ENCODE results near the gene VASH2. TPM values are rescaled to one million over a fixed set of nuclear protein-coding genes. Genes with fewer than 3 reads are reported as not detected.
"Not testable (repeated sequence)": the region's sequence is repeated elsewhere in the genome, so short reads cannot be mapped to it uniquely, and the experiment has no call there.

Gene VASH2
- polyA plus RNA-seq, 1 experiment, result 0.12 TPM

DNA sequence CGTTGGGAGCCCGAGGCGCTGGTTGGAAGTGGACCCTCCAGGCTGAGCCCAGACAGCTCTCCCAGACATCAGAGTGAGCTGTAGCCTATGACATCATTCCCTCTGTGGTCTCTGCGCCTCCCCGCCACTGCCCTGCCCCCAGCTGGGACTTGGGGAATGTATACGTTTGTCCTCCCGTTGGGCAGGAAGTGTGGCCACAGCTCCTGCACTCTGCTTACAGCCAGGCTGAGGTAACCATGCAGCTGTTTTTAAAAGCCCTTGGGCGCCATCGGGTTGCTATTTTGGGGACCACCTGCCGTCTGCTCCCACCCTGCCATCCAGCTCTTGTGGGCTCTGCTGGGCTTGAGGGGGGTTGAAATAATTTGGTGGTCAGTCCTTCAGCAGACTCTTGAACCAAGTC lies 7.8 kb downstream of the VASH2 start:
- ChIA-PET POLR2A (no interaction called here), CTCF (interaction anchor here (1.9 kb wide), 1 partner anchor 10 kb away, joined by 10 read pairs; no protein-coding TSS in a partner anchor)
- Histone ChIP-seq H3K36me3 (ENCODE audit: control insufficient read depth, insufficient read depth, low read length) (no peaks in the 10 kb centered on the region), H3K4me3 (ENCODE audit: low read depth, low read length) (no peak overlapping the region), H3K27me3 (ENCODE audit: control insufficient read depth, insufficient read depth, low read length) (peaks cover 3% of the 10 kb centered on the region; the same call in 1 of the 2 replicates)
- DNase-seq (ENCODE audit: low read depth), result no peak
- TF ChIP-seq, protein P1, sequence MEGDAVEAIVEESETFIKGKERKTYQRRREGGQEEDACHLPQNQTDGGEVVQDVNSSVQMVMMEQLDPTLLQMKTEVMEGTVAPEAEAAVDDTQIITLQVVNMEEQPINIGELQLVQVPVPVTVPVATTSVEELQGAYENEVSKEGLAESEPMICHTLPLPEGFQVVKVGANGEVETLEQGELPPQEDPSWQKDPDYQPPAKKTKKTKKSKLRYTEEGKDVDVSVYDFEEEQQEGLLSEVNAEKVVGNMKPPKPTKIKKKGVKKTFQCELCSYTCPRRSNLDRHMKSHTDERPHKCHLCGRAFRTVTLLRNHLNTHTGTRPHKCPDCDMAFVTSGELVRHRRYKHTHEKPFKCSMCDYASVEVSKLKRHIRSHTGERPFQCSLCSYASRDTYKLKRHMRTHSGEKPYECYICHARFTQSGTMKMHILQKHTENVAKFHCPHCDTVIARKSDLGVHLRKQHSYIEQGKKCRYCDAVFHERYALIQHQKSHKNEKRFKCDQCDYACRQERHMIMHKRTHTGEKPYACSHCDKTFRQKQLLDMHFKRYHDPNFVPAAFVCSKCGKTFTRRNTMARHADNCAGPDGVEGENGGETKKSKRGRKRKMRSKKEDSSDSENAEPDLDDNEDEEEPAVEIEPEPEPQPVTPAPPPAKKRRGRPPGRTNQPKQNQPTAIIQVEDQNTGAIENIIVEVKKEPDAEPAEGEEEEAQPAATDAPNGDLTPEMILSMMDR (IDR thresholded peaks at IDR 0.05; ENCODE audit: insufficient read depth, low read depth, low read length), result no peak

DNA sequence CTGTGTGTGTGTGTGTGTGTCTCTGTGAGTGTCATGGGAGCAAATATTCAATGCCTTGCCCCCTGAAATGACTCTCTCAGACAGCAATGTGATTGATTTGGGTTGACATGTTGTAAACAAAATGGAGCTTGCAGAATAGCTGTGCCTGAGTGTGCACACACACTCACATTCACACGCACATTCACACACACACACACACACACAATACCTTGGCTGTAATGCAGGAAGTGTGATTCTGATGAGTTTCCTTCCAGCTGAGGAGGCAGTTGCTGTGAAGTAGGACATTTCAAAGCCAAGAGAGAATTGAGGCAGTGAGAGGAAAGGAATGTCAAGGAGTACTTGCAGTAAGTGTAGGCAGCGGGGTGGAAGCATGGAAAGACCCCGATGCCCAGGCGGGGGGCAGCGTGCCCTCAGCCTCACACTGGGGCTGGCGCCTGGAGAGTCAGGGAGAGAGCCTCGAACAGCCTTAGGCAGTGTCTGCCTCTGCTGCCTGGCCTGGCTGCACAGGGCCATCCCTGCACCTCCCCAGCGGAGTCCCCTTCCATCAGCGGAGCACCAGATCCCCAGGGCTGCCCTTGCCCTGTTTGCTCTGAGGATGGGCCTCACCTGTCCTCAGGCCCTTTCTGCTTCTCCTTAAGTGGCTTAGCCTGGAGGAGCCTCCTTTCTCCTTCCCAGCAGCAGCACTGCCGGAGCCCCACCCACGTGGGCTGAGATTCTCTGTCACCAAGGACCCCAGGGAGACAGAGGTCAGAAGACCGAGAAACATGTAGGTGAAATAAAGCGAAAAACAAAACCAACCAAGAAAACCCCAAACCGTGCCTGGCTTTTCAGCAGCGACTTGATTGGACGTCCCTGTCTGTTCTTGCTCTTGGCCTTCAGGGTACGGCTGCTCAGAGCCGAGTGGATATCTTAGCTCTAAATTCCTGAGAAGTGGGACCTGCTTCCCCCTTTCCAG lies 9.2 kb downstream of the VASH2 start:
- ChIA-PET CTCF (no interaction called here), POLR2A (no interaction called here)
- TF ChIP-seq, protein P1 (IDR thresholded peaks at IDR 0.05; ENCODE audit: insufficient read depth, low read depth, low read length), result no peak

DNA sequence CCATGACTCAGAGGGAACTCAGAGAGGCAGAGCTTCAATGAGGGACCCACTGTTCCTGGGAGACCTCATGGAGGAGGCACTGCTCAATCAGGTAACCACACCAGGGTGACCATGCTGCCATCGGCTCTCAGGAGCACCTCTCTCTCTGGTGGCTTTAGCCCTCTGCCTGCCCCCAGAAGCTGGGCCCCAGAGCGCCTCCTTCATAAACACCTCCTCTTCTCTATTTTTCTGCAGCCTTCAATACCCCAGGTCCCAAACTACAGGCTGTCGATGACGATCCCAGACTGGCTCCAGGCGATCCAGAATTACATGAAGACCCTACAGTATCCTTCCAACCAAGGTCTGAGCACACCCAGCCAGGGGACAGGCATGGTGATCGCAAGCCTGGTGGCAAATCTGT lies 10.6 kb downstream of the VASH2 start:
- ChIA-PET CTCF (no interaction called here), POLR2A (no interaction called here)
- TF ChIP-seq, protein P1 (IDR thresholded peaks at IDR 0.05; ENCODE audit: insufficient read depth, low read depth, low read length), result no peak
- Histone ChIP-seq H3K36me3 (ENCODE audit: control insufficient read depth, insufficient read depth, low read length) (no peaks in the 10 kb centered on the region), H3K4me3 (ENCODE audit: low read depth, low read length) (no peak overlapping the region), H3K27me3 (ENCODE audit: control insufficient read depth, insufficient read depth, low read length) (peaks cover 6% of the 10 kb centered on the region)
- DNase-seq (ENCODE audit: low read depth), result no peak

More for the DNA sequence above, 9.2 kb downstream of the VASH2 start:
- Histone ChIP-seq H3K4me3 (ENCODE audit: low read depth, low read length) (no peak overlapping the region), H3K27me3 (ENCODE audit: control insufficient read depth, insufficient read depth, low read length) (peaks cover 5% of the 10 kb centered on the region; the same call in 1 of the 2 replicates), H3K36me3 (ENCODE audit: control insufficient read depth, insufficient read depth, low read length) (no peaks in the 10 kb centered on the region)
- DNase-seq (ENCODE audit: low read depth), result no peak

DNA sequence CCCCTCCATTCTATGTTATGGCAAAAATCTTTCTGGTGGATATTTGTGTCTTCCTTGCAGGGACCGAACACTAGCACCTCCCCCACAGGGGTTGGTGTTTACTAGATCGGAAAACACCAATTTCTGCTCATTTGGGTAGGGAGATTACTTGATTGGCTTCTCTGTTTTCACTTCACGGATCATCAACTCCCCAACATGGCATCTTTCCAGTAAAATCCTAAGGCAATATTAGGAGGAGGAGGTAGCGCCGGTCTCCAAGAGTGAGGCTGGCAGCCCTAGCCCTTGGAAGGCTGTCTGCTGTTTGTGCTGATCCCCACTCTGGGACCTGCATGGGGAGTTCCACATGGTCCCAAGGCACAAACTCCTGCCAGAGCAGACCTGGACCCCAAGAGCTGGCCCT lies 12.2 kb downstream of the VASH2 start:
- ChIA-PET POLR2A (no interaction called here), CTCF (no interaction called here)
- no peak for DNase-seq (ENCODE audit: low read depth)
- TF ChIP-seq, protein P1 (IDR thresholded peaks at IDR 0.05; ENCODE audit: insufficient read depth, low read depth, low read length), result no peak
- peaks cover 6% of the 10 kb centered on the region for H3K27me3 ChIP-seq (ENCODE audit: control insufficient read depth, insufficient read depth, low read length)
- H3K36me3 ChIP-seq (ENCODE audit: control insufficient read depth, insufficient read depth, low read length), result no peaks in the 10 kb centered on the region
- H3K4me3 ChIP-seq (ENCODE audit: low read depth, low read length), result no peak overlapping the region

DNA sequence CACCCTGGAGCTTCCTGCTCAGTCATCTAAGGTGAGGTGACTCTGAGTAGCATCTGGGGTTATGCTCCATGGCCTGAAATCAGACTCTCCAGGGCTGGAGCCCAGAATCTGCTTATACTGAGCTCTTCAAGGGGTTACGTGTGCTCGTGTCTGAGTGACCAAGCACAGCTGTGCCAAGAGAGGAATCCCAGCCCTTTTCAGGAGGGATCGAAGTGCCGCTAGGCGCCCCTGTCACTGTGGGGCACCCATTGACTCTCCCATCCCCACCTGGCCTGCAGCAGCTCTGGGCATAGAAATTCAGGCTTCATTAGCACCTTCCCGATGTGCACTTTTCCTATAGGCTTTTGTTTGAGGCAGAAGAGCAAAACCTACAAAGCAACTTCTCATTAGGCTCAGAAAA lies 13.8 kb downstream of the VASH2 start:
- TF ChIP-seq, protein P1 (IDR thresholded peaks at IDR 0.05; ENCODE audit: insufficient read depth, low read depth, low read length), result no peak
- CTCF ChIA-PET, result interaction anchor here (0.8 kb wide), 1 partner anchor 70 kb away, joined by 4 read pairs; no protein-coding TSS in a partner anchor

DNA sequence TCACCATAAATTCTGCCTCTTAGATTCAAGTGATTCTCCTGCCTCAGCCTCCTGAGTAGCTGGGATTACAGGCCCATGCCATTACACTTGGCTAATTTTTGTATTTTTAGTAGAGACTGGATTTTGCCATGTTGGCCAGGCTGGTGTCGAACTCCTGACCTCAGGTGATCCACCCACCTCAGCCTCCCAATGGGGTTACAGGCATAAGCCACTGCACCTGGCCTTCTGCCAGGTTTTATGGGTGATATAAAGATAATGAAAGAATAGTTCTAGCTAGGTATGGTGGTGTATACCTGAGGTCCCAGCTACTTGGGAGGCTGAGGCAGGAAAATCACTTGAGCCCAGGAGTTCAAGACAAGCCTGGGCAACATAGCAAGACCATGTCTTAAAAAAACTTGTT lies 14.7 kb downstream of the VASH2 start:
- H3K36me3 ChIP-seq (ENCODE audit: control insufficient read depth, insufficient read depth, low read length); H3K4me3 ChIP-seq (ENCODE audit: low read depth, low read length); DNase-seq (ENCODE audit: low read depth); POLR2A ChIA-PET; H3K27me3 ChIP-seq (ENCODE audit: control insufficient read depth, insufficient read depth, low read length): not testable (repeated sequence)
- CTCF ChIA-PET, result interaction anchor here (0.7 to 1.0 kb wide), 2 partner anchors 11 to 160 kb away, joined by 3 to 6 read pairs; no protein-coding TSS in a partner anchor

More for the DNA sequence above, 13.8 kb downstream of the VASH2 start:
- no peaks in the 10 kb centered on the region for H3K36me3 ChIP-seq (ENCODE audit: control insufficient read depth, insufficient read depth, low read length)
- POLR2A ChIA-PET, result no interaction called here
- DNase-seq (ENCODE audit: low read depth), result no peak
- H3K4me3 ChIP-seq (ENCODE audit: low read depth, low read length), result no peak overlapping the region
- H3K27me3 ChIP-seq (ENCODE audit: control insufficient read depth, insufficient read depth, low read length), result peaks cover 6% of the 10 kb centered on the region
